Type B pancreatic cell (in vitro differentiated cells): Measurements from ENCODE around the gene SOX1. TPM values are rescaled to one million over a fixed set of nuclear protein-coding genes. Genes with fewer than 3 reads are reported as not detected.

Experiments
- DNase-seq: peaks from one replicate; pipeline ENCODE4 v3.0.0; 2021; ENCODE audit warnings: mixed read lengths; ENCODE audit not compliant: unreplicated experiment; ENCODE audit errors: extremely low spot score
- H3K27ac Mint-ChIP-seq: 2 replicates; pipeline ENCODE4 v1.8.0; 2021; ENCODE audit warnings: mild to moderate bottlenecking, mixed read lengths
- H3K27me3 Mint-ChIP-seq: 2 replicates; pipeline ENCODE4 v1.8.0; 2021; ENCODE audit warnings: mixed read lengths
- H3K36me3 Mint-ChIP-seq: 2 replicates; pipeline ENCODE4 v1.8.0; 2021; ENCODE audit warnings: mixed read lengths
- H3K4me1 Mint-ChIP-seq: one replicate; pipeline ENCODE4 v1.8.0; 2021; ENCODE audit warnings: mixed read lengths; ENCODE audit not compliant: unreplicated experiment
- H3K4me3 Mint-ChIP-seq: 2 replicates; pipeline ENCODE4 v1.8.0; 2021; ENCODE audit warnings: mild to moderate bottlenecking, mixed read lengths
- H3K9me3 Mint-ChIP-seq: 2 replicates; pipeline ENCODE4 v1.8.0; 2021; ENCODE audit warnings: mixed read lengths
- CTCF ChIP-seq: fragments of 200-600 bp; sonication (generic); conservative IDR thresholded peaks from 2 replicates; pipeline ENCODE4 v1.5.0; 2021; ENCODE audit warnings: antibody characterized with exemption, mild to moderate bottlenecking
- total RNA-seq: library from RNA; stranded (reverse); gene quantifications from 2 replicates; pipeline ENCODE4 v1.2.1, GENCODE V29; 2021; ENCODE audit warnings: low replicate concordance

Gene SOX1
- total RNA-seq, 1 donor from 2014 or later: 1.3 TPM

GRCh38 chr13:112065867-112066623 lies 904 bp upstream of the SOX1 start:
- peaks cover 83% of the 10 kb centered on the region for H3K27me3 Mint-ChIP-seq

GRCh38 chr13:112066624-112067004 lies 335 bp upstream of the SOX1 start:
- Mint-ChIP-seq H3K4me1 (peaks cover 5% of the 10 kb centered on the region), H3K27ac (no peak overlapping the region), H3K27me3 (peaks cover 83% of the 10 kb centered on the region), H3K4me3 (no peak overlapping the region), H3K36me3 (no peaks in the 10 kb centered on the region), H3K9me3 (no peaks in the 10 kb centered on the region)
- peak; percentile 27 for TF ChIP-seq CTCF
- no peak for DNase-seq

More at GRCh38 chr13:112065867-112066623, 904 bp upstream of the SOX1 start:
- Mint-ChIP-seq H3K27ac (peak overlapping the region; percentile 6), H3K4me1 (peaks cover 5% of the 10 kb centered on the region), H3K36me3 (no peaks in the 10 kb centered on the region), H3K4me3 (peak overlapping the region; percentile 78), H3K9me3 (no peaks in the 10 kb centered on the region)
- DNase-seq: no peak
- peak; percentile 72 for TF ChIP-seq CTCF

GRCh38 chr13:112067871-112068539 lies 1.1 kb downstream of the SOX1 start:
- Mint-ChIP-seq H3K4me1 (peaks cover 5% of the 10 kb centered on the region), H3K4me3 (peak overlapping the region; percentile 22), H3K27ac (no peak overlapping the region), H3K36me3 (no peaks in the 10 kb centered on the region), H3K27me3 (peaks cover 78% of the 10 kb centered on the region), H3K9me3 (no peaks in the 10 kb centered on the region)
- no peak for DNase-seq
- TF ChIP-seq CTCF: no peak

GRCh38 chr13:112068540-112069060 lies 1.7 kb downstream of the SOX1 start:
- Mint-ChIP-seq H3K27ac (peak overlapping the region; percentile 35), H3K27me3 (peaks cover 77% of the 10 kb centered on the region), H3K4me1 (peaks cover 5% of the 10 kb centered on the region), H3K4me3 (peak overlapping the region; percentile 77), H3K9me3 (no peaks in the 10 kb centered on the region), H3K36me3 (no peaks in the 10 kb centered on the region)
- TF ChIP-seq CTCF: no peak
- DNase-seq: no peak

- Mint-ChIP-seq H3K4me3 (peak overlapping the region; percentile 77), H3K27ac (peak overlapping the region; percentile 35), H3K36me3 (no peaks in the 10 kb centered on the region), H3K27me3 (peaks cover 77% of the 10 kb centered on the region), H3K4me1 (peaks cover 6% of the 10 kb centered on the region), H3K9me3 (no peaks in the 10 kb centered on the region)
- DNase-seq: no peak
- TF ChIP-seq CTCF: no peak
These were observed 2.3 kb downstream of the SOX1 start for GRCh38 chr13:112069061-112069844.
